Coronary artery (tissue), 2 donors: ENCODE measurements around the gene HACD1.

Source experiments
- DNase-seq: peaks from one replicate; pipeline ENCODE4 v3.0.0-alpha.2; 2017; ENCODE audit warnings: low spot score
- H3K27ac ChIP-seq, 2 donors: fragments of 200-600 bp; sonication (generic); one replicate each; pipeline ENCODE4 v1.5.1; 2016 to 2019
- H3K4me3 ChIP-seq: fragments of 200-600 bp; sonication (generic); 2 replicates; pipeline ENCODE4 v1.5.1; 2016; ENCODE audit warnings: mild to moderate bottlenecking, moderate library complexity
- CTCF ChIP-seq: fragments of 200-600 bp; sonication (generic); IDR thresholded peaks from one replicate; pipeline ENCODE4 v1.5.1; 2019; ENCODE audit warnings: antibody characterized with exemption

Gene HACD1

GRCh38 chr10:17649836-17650235 lies 32.7 kb upstream of the HACD1 start:
- Histone ChIP-seq H3K27ac (no peak overlapping the region), H3K4me3 (no peak overlapping the region)
- no peak for DNase-seq
- no peak for TF ChIP-seq CTCF

GRCh38 chr10:17649052-17649451 lies 31.9 kb upstream of the HACD1 start:
- no peak for TF ChIP-seq CTCF
- DNase-seq: no peak
- H3K27ac ChIP-seq: no peak overlapping the region
- no peak overlapping the region for H3K4me3 ChIP-seq

- Histone ChIP-seq H3K4me3 (no peak overlapping the region), H3K27ac (no peak overlapping the region)
- no peak for DNase-seq
- no peak for TF ChIP-seq CTCF
Measured at GRCh38 chr10:17648243-17649035, 31.3 kb upstream of the HACD1 start.

- no peak overlapping the region for H3K27ac ChIP-seq
- TF ChIP-seq CTCF: no peak
- DNase-seq: no peak
- H3K4me3 ChIP-seq: no peak overlapping the region
Measured at GRCh38 chr10:17647326-17647725, 30.2 kb upstream of the HACD1 start.

- no peak for DNase-seq
- H3K4me3 ChIP-seq: peak overlapping the region; percentile 95
- no peak for TF ChIP-seq CTCF
- no peak overlapping the region for H3K27ac ChIP-seq
Measured at GRCh38 chr10:17645621-17646345, 28.6 kb upstream of the HACD1 start.

- Histone ChIP-seq H3K4me3 (peak overlapping the region; percentile 95), H3K27ac (peak overlapping the region; percentile 96 to 97)
- no peak for DNase-seq
- TF ChIP-seq CTCF: no peak
Measured at GRCh38 chr10:17644485-17644943, 27.3 kb upstream of the HACD1 start.
